GM12892 (cell line): ENCODE measurements around the gene ADTRP.

Experiments
- POLR2A ChIP-seq: IDR thresholded peaks from 2 replicates; pipeline ENCODE4 v1.6.1; 2011; ENCODE audit warnings: low read depth, low read length, control low read depth
- POLR2AphosphoS5 ChIP-seq: IDR thresholded peaks from 2 replicates; pipeline ENCODE4 v1.6.1; 2011; ENCODE audit warnings: low read depth, low read length, control low read depth
- TAF1 ChIP-seq: IDR thresholded peaks from 2 replicates; pipeline ENCODE4 v1.6.1; 2011; ENCODE audit warnings: low read depth, mild to moderate bottlenecking, control low read depth, low read length, borderline replicate concordance

DNA sequence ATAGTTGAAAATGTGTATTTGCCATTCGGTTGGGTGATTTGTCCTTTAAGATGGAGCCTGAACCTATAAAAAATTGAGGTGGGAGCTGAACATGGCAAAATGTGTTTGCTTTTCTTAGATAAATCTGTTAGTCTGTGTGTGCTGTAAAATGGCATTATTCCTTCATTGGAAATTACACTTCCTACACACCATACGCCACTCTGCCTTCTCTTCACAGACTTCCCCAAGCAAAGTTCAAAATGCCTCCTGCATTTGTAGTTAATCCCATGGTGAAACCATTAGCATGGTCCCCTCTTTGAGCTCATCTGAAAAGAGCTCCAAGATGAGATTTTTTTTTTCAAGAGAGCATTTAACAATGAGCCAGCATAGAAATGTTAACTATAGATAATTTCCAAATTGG, 567 bp downstream of the ADTRP start:
- TF ChIP-seq POLR2A (no peak), TAF1 (no peak), POLR2AphosphoS5 (no peak)
